Measurements from ENCODE around the gene SMIM1. TPM values are rescaled to one million over a fixed set of nuclear protein-coding genes. Genes with fewer than 3 reads are reported as not detected.

Gene SMIM1
- total RNA-seq, 4 donors from 2014 or later, result 4.7 TPM; not detected in 3

- TF ChIP-seq CTCF (IDR thresholded peaks at IDR 0.05; ENCODE audit: low read depth), result no peak
These were observed 47.8 kb downstream of the SMIM1 start for GRCh38 chr1:3820316-3820715.

- TF ChIP-seq CTCF (IDR thresholded peaks at IDR 0.05; ENCODE audit: low read depth), result no peak
These were observed 48.5 kb downstream of the SMIM1 start for GRCh38 chr1:3821004-3821403.

- TF ChIP-seq CTCF (IDR thresholded peaks at IDR 0.05; ENCODE audit: low read depth), result no peak
These were observed 48.9 kb downstream of the SMIM1 start for GRCh38 chr1:3821447-3821846.

GRCh38 chr1:3821908-3822307 is 49.4 kb downstream of the SMIM1 start:
- TF ChIP-seq CTCF (IDR thresholded peaks at IDR 0.05; ENCODE audit: low read depth), result no peak

- TF ChIP-seq CTCF (IDR thresholded peaks at IDR 0.05; ENCODE audit: low read depth), result no peak
These were observed 49.9 kb downstream of the SMIM1 start for GRCh38 chr1:3822421-3822820.

- no peak for TF ChIP-seq CTCF (IDR thresholded peaks at IDR 0.05; ENCODE audit: low read depth)
These were observed 52.1 kb downstream of the SMIM1 start for GRCh38 chr1:3824650-3825049.

- TF ChIP-seq CTCF (IDR thresholded peaks at IDR 0.05; ENCODE audit: low read depth), result no peak
These were observed 52.8 kb downstream of the SMIM1 start for GRCh38 chr1:3825356-3825755.

Small RNA genes within 50 kb of the gene (small RNA-seq; reads per million reads assigned to genes)
- not detected for gene RF02197
- gene RN7SL574P, result not detected

Other genes starting within 250 kb of the SMIM1 start
- 10 to 100 TPM; 10.0 to 24.7 (median 17.1) TPM for gene MEGF6, start 161.2 kb upstream of the SMIM1 start, total RNA-seq
- gene TPRG1L, start 147.7 kb upstream of the SMIM1 start, total RNA-seq, result 10 to 100 TPM; 42.6 to 60.3 (median 52.5) TPM
- gene WRAP73, start 122.6 kb upstream of the SMIM1 start, total RNA-seq, result 10 to 100 TPM; 16.8 to 20.5 (median 19.5) TPM
- under 1 TPM in 1 of 4 donors, not detected in 3; 0.17 TPM for gene TP73, start 120.2 kb upstream of the SMIM1 start, total RNA-seq
- gene CCDC27, start 20.3 kb upstream of the SMIM1 start, total RNA-seq, result not detected
- gene LRRC47, start 23.7 kb downstream of the SMIM1 start, total RNA-seq, result 10 to 100 TPM; 17.7 to 42.0 (median 22.3) TPM
- gene CEP104, start 84.5 kb downstream of the SMIM1 start, total RNA-seq, result 10 to 100 TPM; 27.9 to 76.0 (median 33.9) TPM
- gene DFFB, start 84.7 kb downstream of the SMIM1 start, total RNA-seq, result 1 to 10 TPM in 3 of 4 donors, under 1 TPM in 1; 0.82 to 8.7 (median 4.8) TPM
- 10 to 100 TPM; 17.0 to 21.4 (median 18.0) TPM for gene C1orf174, start 127.5 kb downstream of the SMIM1 start, total RNA-seq

Measured in subcutaneous adipose tissue (tissue), 4 donors.